H9 (cell line): ENCODE measurements around the gene ADGRL2. TPM values are rescaled to one million over a fixed set of nuclear protein-coding genes. Genes with fewer than 3 reads are reported as not detected.

ENCODE experiments used
- DNase-seq: peaks from one replicate; pipeline ENCODE4 v3.0.0-alpha.2; 2017
- H2AFZ ChIP-seq: one replicate; pipeline ENCODE4 v1.6.1; 2013; ENCODE audit warnings: mild to moderate bottlenecking, low read length, control low read depth, moderate library complexity
- H2AK5ac ChIP-seq: 2 replicates; pipeline ENCODE4 v1.6.1; 2013; ENCODE audit warnings: low read length, control low read depth, mixed read lengths; ENCODE audit not compliant: insufficient read length
- H2BK120ac ChIP-seq: one replicate; pipeline ENCODE4 v1.6.1; 2013; ENCODE audit warnings: low read depth, mild to moderate bottlenecking, low read length, control low read depth, inconsistent platforms; ENCODE audit not compliant: poor library complexity, severe bottlenecking
- H2BK12ac ChIP-seq: 2 replicates; pipeline ENCODE4 v1.6.1; 2013; ENCODE audit warnings: low read length, control low read depth, mixed read lengths, low read depth; ENCODE audit not compliant: insufficient read length
- H2BK15ac ChIP-seq: 2 replicates; pipeline ENCODE4 v1.6.1; 2013; ENCODE audit warnings: low read depth, low read length, control low read depth
- H2BK20ac ChIP-seq: one replicate; pipeline ENCODE4 v1.6.1; 2013; ENCODE audit warnings: low read depth, mild to moderate bottlenecking, low read length, control low read depth, inconsistent platforms; ENCODE audit not compliant: poor library complexity, severe bottlenecking
- H2BK5ac ChIP-seq: 2 replicates; pipeline ENCODE4 v1.6.1; 2013; ENCODE audit warnings: low read length, control low read depth, mixed read lengths; ENCODE audit not compliant: insufficient read length
- H3K14ac ChIP-seq: 2 replicates; pipeline ENCODE4 v1.6.1; 2013; ENCODE audit warnings: low read length, control low read depth; ENCODE audit not compliant: insufficient read depth
- H3K18ac ChIP-seq: 2 replicates; pipeline ENCODE4 v1.6.1; 2013; ENCODE audit warnings: low read depth, mild to moderate bottlenecking, mixed read lengths, low read length, control low read depth; ENCODE audit not compliant: insufficient read length
- H3K23ac ChIP-seq: 2 replicates; pipeline ENCODE4 v1.6.1; 2013; ENCODE audit warnings: low read length, control low read depth, mixed read lengths, low read depth; ENCODE audit not compliant: insufficient read length
- H3K23me2 ChIP-seq: 2 replicates; pipeline ENCODE4 v1.6.1; 2013; ENCODE audit warnings: low read depth, mild to moderate bottlenecking, mixed read lengths, low read length, control low read depth; ENCODE audit not compliant: insufficient read length, poor library complexity, severe bottlenecking
- H3K27ac ChIP-seq: 2 replicates; pipeline ENCODE4 v1.5.1; 2013; ENCODE audit warnings: low read length, control low read depth, mixed read lengths, low read depth; ENCODE audit not compliant: insufficient read length
- H3K27me3 ChIP-seq: 2 replicates; pipeline ENCODE4 v1.6.1; 2013; ENCODE audit warnings: low read length, control low read depth, inconsistent platforms; ENCODE audit not compliant: insufficient read depth
- H3K4ac ChIP-seq: 2 replicates; pipeline ENCODE4 v1.6.1; 2013; ENCODE audit warnings: low read depth, mild to moderate bottlenecking, control low read depth, inconsistent platforms, low read length, moderate library complexity
- H3K4me1 ChIP-seq: 2 replicates; pipeline ENCODE4 v1.6.1; 2013; ENCODE audit warnings: low read length, control low read depth, inconsistent platforms; ENCODE audit not compliant: insufficient read depth
- H3K4me2 ChIP-seq: 2 replicates; pipeline ENCODE4 v1.6.1; 2013; ENCODE audit warnings: low read length, control low read depth, mixed read lengths; ENCODE audit not compliant: insufficient read length, insufficient read depth
- H3K56ac ChIP-seq: 2 replicates; pipeline ENCODE4 v1.6.1; 2013; ENCODE audit warnings: low read depth, mild to moderate bottlenecking, mixed read lengths, low read length, control low read depth; ENCODE audit not compliant: insufficient read length
- H3K79me1 ChIP-seq: 2 replicates; pipeline ENCODE4 v1.6.1; 2013; ENCODE audit warnings: low read depth, mild to moderate bottlenecking, moderate library complexity, low read length, control low read depth, inconsistent platforms; ENCODE audit not compliant: insufficient read depth, poor library complexity, severe bottlenecking
- H3K79me2 ChIP-seq: 2 replicates; pipeline ENCODE4 v1.6.1; 2013; ENCODE audit warnings: low read length, control low read depth, inconsistent platforms; ENCODE audit not compliant: insufficient read depth
- H3K9ac ChIP-seq: 2 replicates; pipeline ENCODE4 v1.6.1; 2013; ENCODE audit warnings: low read length, control low read depth, mixed read lengths; ENCODE audit not compliant: insufficient read length; ENCODE audit errors: extremely low read depth
- H3K9me3 ChIP-seq: one replicate; pipeline ENCODE4 v1.6.1; 2013; ENCODE audit warnings: low read depth, low read length, inconsistent platforms; ENCODE audit not compliant: control insufficient read depth
- H3T11ph ChIP-seq: one replicate; pipeline ENCODE4 v1.6.1; 2013; ENCODE audit warnings: mild to moderate bottlenecking, low read length, control low read depth, inconsistent platforms
- H4K20me1 ChIP-seq: one replicate; pipeline ENCODE4 v1.6.1; 2013; ENCODE audit not compliant: control insufficient read depth, insufficient read length, insufficient read depth
- H4K5ac ChIP-seq: 2 replicates; pipeline ENCODE4 v1.6.1; 2013; ENCODE audit warnings: low read depth, mild to moderate bottlenecking, mixed read lengths, low read length, control low read depth; ENCODE audit not compliant: insufficient read length
- H4K8ac ChIP-seq: replicated peaks from 2 replicates; pipeline ENCODE4 v1.6.1; 2013; ENCODE audit warnings: low read length, control low read depth, mixed read lengths, low read depth; ENCODE audit not compliant: insufficient read length
- H4K91ac ChIP-seq: 2 replicates; pipeline ENCODE4 v1.6.1; 2013; ENCODE audit warnings: low read depth, mild to moderate bottlenecking, moderate library complexity, mixed read lengths, low read length, control low read depth; ENCODE audit not compliant: insufficient read length
- H3K27ac Mint-ChIP-seq, 3 experiments: 2 replicates in 2 of 3; 3 replicates in 1 of 3; pipeline ENCODE4 v1.8.0; 2020 to 2021; ENCODE audit warnings: mixed read lengths in 3 of 3, mild to moderate bottlenecking in 1 of 3, moderate library complexity in 1 of 3
- H3K27me3 Mint-ChIP-seq: 2 replicates; pipeline ENCODE4 v1.8.0; 2021; ENCODE audit warnings: low read depth, mild to moderate bottlenecking, moderate library complexity, mixed read lengths
- H3K36me3 Mint-ChIP-seq, 3 experiments: 2 replicates in 2 of 3; 3 replicates in 1 of 3; pipeline ENCODE4 v1.8.0; 2020 to 2021; ENCODE audit warnings: low read depth in 3 of 3, mixed read lengths in 3 of 3; ENCODE audit not compliant: insufficient read depth in 1 of 3
- H3K4me1 Mint-ChIP-seq, 2 experiments: 2 replicates each; pipeline ENCODE4 v1.8.0; 2020; ENCODE audit warnings: mixed read lengths in 2 of 2
- H3K4me3 Mint-ChIP-seq, 2 experiments: 2 replicates in 1 of 2; 3 replicates in 1 of 2; pipeline ENCODE4 v1.8.0; 2020 to 2021; ENCODE audit warnings: mild to moderate bottlenecking in 2 of 2, mixed read lengths in 2 of 2, moderate library complexity in 1 of 2
- H3K9me3 Mint-ChIP-seq, 2 experiments: 2 replicates in 1 of 2; 3 replicates in 1 of 2; pipeline ENCODE4 v1.8.0; 2020; ENCODE audit warnings: mild to moderate bottlenecking in 2 of 2, mixed read lengths in 2 of 2, moderate library complexity in 1 of 2
- WGBS: extraction: QIAGEN DNeasy Blood & Tissue Kit; methylation state at CpG from one replicate; pipeline ENCODE4 v1.1.7; 2013; ENCODE audit warnings: missing lambda C conversion rate, low lambda C conversion rate, mixed read lengths; ENCODE audit not compliant: insufficient read length; ENCODE audit errors: extremely low coverage; 5-methylcytosine and 5-hydroxymethylcytosine counted together
- total RNA-seq: library from RNA; stranded (reverse); gene quantifications from 2 replicates; pipeline ENCODE4 v1.2.1, GENCODE V29; 2021
- TF ChIP-seq, protein P1 (sequence below): fragments of 200-600 bp; sonication (generic); conservative IDR thresholded peaks from 3 replicates; pipeline ENCODE4 v1.8.0; 2021; ENCODE audit warnings: antibody characterized with exemption, mild to moderate bottlenecking

The ADGRL2 gene
- total RNA-seq, 1 experiment from 2014 or later, result 119 TPM

GRCh38 chr1:81949421-81949820 lies 148.7 kb downstream of the ADGRL2 start:
- Histone ChIP-seq H2BK15ac (no peak overlapping the region), H3K9ac (no peak overlapping the region), H3K4ac (no peak overlapping the region), H3K27me3 (no peaks in the 10 kb centered on the region), H3K79me2 (peaks cover 4% of the 10 kb centered on the region; the same call in 1 of the 2 replicates), H3T11ph (no peak overlapping the region), H3K4me1 (0 out of 2 replicates have a peak, but pooled peaks cover 2% of the 10 kb centered on the region), H3K9me3 (no peaks in the 10 kb centered on the region), H3K14ac (no peak overlapping the region), H3K79me1 (peaks cover 3% of the 10 kb centered on the region), H3K23ac (no peak overlapping the region), H3K56ac (no peak overlapping the region), H3K23me2 (no peaks in the 10 kb centered on the region), H3K4me2 (no peak overlapping the region), H2BK20ac (no peak overlapping the region), H3K27ac (no peak overlapping the region), H2AK5ac (no peak overlapping the region), H2BK120ac (no peak overlapping the region), H2AFZ (no peak overlapping the region), H2BK12ac (no peak overlapping the region), H4K20me1 (no peaks in the 10 kb centered on the region), H2BK5ac (no peak overlapping the region), H3K18ac (no peak overlapping the region), H4K5ac (no peak overlapping the region), H4K91ac (no peak overlapping the region), H4K8ac (no peak overlapping the region)
- Mint-ChIP-seq H3K4me1 (peaks cover 5 to 12% of the 10 kb centered on the region in 2 experiments; a peak in 2 of 4 replicates), H3K27ac (peak overlapping the region in 1 of 3 experiments; percentile 70; a peak in 3 of 7 replicates), H3K36me3 (peaks cover 6 to 40% (median 39%) of the 10 kb centered on the region in 3 experiments; a peak in 6 of 7 replicates), H3K4me3 (no peak overlapping the region), H3K9me3 (no peaks in the 10 kb centered on the region), H3K27me3 (no peaks in the 10 kb centered on the region)
- no CpG with 5 or more reads among the region's 4 CpGs for WGBS
- TF ChIP-seq, protein P1, sequence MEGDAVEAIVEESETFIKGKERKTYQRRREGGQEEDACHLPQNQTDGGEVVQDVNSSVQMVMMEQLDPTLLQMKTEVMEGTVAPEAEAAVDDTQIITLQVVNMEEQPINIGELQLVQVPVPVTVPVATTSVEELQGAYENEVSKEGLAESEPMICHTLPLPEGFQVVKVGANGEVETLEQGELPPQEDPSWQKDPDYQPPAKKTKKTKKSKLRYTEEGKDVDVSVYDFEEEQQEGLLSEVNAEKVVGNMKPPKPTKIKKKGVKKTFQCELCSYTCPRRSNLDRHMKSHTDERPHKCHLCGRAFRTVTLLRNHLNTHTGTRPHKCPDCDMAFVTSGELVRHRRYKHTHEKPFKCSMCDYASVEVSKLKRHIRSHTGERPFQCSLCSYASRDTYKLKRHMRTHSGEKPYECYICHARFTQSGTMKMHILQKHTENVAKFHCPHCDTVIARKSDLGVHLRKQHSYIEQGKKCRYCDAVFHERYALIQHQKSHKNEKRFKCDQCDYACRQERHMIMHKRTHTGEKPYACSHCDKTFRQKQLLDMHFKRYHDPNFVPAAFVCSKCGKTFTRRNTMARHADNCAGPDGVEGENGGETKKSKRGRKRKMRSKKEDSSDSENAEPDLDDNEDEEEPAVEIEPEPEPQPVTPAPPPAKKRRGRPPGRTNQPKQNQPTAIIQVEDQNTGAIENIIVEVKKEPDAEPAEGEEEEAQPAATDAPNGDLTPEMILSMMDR, result no peak
- no peak for DNase-seq
